HFF-Myc (cell line): Measurements from ENCODE around the gene ULBP2.
"Not testable (repeated sequence)": the region's sequence is repeated elsewhere in the genome, so short reads cannot be mapped to it uniquely, and the experiment has no call there.

Experiments used
- DNase-seq: peaks from one replicate; pipeline ENCODE4 v3.0.0-alpha.2; 2011; ENCODE audit warnings: low read depth; ENCODE audit errors: extremely low read depth
- H3K4me3 ChIP-seq: replicated peaks from 2 replicates; pipeline ENCODE4 v1.5.1; 2011; ENCODE audit warnings: low read depth, mild to moderate bottlenecking, control low read depth, low read length
- TF ChIP-seq, protein P1 (sequence below): IDR thresholded peaks from 2 replicates; pipeline ENCODE4 v1.5.1; 2012; ENCODE audit warnings: mild to moderate bottlenecking, low read depth, low read length, control low read depth; ENCODE audit errors: missing control alignments

The ULBP2 gene

DNA sequence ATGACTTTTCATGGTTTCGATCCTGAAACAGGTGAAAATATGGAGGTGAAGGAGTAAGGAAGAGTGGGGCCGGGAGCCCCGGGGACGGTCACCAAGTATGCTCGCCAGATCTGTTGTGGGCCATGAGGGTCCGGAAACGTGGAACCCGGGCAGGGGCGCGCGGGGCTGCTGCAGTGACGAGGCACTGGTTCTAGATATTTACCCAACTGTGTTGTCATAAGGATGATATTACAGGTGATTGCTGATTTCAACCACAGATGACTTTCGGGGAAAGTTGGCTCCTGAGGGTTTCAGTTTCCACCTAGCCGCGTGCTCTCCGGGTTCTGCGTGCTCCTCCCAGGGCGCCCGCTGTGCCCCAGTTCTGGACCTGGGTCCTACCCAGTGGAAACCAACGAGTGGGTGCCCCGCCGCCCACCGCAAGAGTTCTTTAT lies 31.1 kb upstream of the ULBP2 start:
- no peak overlapping the region for H3K4me3 ChIP-seq
- DNase-seq, result no peak
- TF ChIP-seq, protein P1, sequence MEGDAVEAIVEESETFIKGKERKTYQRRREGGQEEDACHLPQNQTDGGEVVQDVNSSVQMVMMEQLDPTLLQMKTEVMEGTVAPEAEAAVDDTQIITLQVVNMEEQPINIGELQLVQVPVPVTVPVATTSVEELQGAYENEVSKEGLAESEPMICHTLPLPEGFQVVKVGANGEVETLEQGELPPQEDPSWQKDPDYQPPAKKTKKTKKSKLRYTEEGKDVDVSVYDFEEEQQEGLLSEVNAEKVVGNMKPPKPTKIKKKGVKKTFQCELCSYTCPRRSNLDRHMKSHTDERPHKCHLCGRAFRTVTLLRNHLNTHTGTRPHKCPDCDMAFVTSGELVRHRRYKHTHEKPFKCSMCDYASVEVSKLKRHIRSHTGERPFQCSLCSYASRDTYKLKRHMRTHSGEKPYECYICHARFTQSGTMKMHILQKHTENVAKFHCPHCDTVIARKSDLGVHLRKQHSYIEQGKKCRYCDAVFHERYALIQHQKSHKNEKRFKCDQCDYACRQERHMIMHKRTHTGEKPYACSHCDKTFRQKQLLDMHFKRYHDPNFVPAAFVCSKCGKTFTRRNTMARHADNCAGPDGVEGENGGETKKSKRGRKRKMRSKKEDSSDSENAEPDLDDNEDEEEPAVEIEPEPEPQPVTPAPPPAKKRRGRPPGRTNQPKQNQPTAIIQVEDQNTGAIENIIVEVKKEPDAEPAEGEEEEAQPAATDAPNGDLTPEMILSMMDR, result no peak

DNA sequence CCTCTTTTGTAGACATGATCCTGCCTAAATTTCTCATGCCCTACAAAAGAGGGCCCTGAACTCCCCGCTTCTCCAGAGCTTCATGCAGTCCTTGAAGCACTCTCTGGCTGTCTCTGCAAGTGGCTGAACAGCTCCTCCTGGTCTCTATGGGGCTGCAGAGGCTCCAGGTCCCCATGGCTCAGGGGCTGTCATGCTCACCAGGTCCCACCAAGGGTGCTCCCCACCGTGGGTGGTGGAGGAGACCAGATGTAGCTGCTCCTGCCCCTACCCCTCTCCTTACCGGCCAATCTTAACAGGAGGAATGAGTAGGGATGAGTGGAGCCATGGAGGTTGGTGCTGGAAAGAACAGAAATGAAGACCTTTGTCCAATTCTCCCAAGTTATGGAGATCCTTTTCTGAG lies 29.1 kb upstream of the ULBP2 start:
- not testable (repeated sequence) for H3K4me3 ChIP-seq, DNase-seq

DNA sequence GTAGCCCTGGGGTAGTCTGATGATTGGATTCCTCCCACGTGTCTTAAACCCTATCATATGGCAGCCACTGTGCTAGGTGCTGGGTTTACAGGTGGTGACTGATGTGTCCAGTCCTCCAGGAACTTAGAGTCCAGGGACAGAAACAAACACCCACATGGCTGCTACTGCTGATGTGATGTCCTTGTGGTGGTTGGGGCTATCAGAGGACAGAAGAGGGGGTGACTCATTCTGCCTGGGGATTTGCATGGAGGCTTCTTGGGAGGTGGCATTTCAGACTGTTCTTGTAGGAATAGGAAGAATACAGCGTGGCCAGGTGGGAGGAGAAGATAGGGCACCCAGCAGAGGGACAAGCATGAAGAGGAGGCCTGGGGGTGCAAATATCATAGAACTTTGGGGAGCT lies 28.7 kb upstream of the ULBP2 start:
- TF ChIP-seq, protein P1, result no peak
- H3K4me3 ChIP-seq, result no peak overlapping the region
- no peak for DNase-seq

DNA sequence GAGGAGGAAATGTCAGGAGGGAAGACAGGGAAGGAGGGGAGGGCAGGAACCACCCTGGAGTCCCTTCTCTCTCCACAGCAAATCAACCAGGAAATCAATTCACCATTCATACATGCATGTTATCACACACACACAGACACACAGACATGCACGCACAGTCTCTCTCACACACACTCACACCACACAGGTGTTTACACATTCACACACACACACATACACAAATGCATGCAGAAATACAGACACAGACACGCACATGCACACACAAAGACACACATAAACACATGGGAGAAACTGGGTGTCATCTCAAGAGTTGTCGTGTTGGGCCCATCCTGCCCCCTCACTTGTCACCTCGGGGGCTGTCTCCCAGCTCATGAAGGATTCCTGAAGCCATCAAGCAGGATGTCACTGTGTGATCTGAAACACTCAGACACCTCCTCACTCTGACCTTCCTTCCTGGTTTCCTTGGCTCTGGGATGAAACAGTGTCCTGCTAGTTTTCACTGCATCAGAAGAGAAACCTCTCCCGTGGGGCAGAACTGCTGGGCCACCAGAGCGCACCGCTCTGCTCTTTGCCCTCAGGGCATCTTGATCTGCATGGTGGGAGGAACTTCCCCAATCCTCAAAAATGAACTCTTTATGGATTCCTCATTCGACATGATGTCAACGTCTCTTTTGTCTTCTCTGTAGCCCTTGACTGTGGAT lies 28.1 kb upstream of the ULBP2 start:
- TF ChIP-seq, protein P1, result no peak
- no peak overlapping the region for H3K4me3 ChIP-seq
- no peak for DNase-seq

DNA sequence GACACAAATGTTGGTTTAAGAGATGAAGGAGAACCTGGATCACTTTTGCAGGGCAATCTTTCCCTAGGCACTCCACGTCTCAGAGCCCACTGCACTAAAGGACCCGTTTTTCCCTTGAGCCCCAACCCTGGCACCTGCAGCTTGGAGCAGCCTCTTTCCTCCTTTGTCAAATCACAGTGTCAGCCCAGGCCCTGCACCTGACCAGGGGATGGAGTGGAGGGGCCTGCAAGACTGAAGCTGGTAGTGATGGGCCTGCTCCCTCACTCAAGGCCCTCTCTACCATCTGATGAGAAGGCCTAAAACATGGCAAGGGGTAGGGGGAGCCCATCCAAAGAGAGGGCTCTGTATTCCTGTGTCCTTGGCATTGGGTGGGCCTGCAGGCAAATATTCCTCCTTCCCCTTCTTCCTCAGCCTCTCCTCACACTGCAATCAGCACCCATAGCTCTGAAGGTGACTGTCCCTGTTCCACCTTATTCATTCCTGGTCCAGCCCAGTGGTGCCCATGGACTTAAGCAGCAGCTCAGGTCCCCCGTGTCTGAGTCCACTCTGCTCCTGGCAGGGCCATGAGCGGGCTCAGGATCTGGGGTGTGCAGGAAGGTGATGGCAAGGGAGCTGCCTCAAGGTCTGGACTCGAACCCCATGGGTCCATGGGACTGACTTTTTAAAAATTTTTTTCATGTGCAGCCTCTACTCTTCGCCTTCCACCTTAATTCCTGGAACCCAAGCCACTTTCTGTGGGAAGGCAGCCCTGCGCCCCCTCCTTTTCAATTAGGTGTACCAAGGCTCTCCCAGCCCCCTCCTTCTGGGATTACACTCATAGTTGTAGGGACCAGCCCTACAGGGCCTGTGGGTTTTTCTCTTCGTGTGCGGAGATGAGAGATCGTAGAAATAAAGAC lies 25.6 kb upstream of the ULBP2 start:
- no peak for DNase-seq
- no peak overlapping the region for H3K4me3 ChIP-seq
- TF ChIP-seq, protein P1, result no peak

DNA sequence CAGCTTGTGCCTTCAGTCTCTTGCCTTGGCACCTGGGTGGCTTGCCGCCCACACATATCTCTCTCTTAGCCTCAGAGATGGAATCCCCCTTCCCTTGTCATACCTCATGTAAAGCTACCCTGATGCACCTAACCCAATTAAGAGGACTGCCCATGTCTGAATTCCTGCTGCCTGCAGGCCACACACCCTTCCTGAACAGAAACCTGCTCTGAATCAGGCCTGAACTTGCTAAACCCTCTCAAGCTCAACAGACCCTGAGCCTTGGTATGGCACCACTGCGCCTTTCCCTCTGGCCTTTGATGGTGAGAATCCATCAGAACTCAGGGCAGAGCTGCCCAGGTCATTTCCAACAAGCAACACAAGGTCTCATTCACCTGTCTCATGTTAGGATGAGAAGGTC lies 24.1 kb upstream of the ULBP2 start:
- H3K4me3 ChIP-seq, result no peak overlapping the region
- no peak for DNase-seq
- TF ChIP-seq, protein P1, result no peak

DNA sequence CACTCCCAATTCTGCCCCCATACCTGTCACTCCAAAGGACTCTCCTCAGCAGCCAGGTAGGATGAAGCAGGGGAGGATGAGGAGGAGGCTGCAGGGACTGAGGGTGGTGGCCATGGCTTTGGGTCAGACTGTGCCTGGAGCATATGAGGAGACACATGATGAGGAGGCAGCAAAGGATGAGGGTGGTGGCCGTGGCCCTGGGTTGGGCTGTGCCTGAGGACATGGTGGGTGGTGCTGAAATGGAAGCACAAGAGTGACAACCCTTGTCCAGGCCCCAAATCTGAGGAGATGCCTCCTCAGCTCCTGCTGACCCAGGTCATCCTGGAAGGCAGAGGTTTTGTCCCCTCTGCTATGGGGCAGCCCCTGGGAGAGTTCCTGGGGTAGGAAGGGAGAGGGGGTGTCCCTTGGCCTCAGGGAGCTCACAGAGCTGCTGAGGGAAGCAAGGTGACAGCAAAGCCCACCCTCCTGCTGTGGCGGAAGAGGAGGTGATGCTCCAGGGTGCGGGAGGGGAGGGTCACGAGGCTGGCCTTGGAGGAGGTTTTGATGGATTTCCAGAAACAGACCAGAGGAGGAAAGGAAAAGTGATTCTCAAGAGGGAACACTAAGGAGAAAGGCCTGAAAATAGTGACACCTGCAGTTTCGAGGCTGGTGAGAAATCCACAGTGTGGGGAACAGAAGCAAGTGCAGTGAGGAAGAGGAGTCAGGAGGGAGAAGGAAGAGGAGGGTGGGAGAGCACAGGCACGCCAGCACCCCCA lies 23.5 kb upstream of the ULBP2 start:
- no peak overlapping the region for H3K4me3 ChIP-seq
- DNase-seq, result no peak
- TF ChIP-seq, protein P1, result no peak

DNA sequence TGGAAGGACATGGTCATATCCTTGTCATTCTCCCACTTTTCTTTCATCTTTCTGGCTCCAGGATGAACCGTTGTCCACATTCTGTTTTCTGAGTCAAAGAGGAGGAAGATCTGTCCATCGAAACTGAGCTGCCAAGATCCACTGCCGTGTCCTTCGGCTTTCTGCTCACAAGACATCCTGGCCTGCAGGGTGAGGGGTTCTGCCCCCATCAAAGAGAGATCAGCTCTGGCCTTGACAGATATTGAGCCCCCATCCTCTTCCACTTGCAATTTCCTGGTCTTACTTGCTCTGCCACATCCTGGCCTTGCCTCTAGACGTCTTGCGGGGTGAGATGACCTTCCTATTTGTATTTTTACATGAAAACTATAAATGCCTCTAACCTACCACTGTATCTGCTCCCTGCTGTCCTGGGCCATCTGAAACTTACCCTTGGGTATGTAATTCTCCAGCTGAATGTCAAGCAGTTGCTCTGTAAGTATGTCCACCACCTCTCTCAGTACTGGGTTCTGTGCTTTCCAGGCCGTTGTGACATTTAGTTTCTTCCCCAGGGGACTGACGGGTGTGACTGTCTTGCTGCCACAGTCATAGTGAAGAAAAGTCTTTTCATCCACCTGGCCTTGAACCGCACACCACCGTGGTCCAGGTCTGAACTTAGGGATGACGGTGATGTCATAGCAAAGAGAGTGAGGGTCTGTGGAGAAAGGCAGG lies 22.5 kb upstream of the ULBP2 start:
- H3K4me3 ChIP-seq, DNase-seq: not testable (repeated sequence)
